Activated T-helper 17 cell treated with anti-CD3 and anti-CD28 coated beads, Interleukin-2, amount 50 U/mL, for 72 hours (primary cell): ENCODE measurements around the gene CHI3L2. TPM values are rescaled to one million over a fixed set of nuclear protein-coding genes. Genes with fewer than 3 reads are reported as not detected.

ENCODE experiments used
- ATAC-seq: fragments of 150-1000 bp; cut with Tn5 transposase; replicated peaks from 2 replicates; pipeline ENCODE4 v1.10.0; 2021; ENCODE audit warnings: mild to moderate bottlenecking, moderate library complexity
- H3K27ac Mint-ChIP-seq: one replicate; pipeline ENCODE4 v1.8.0; 2022; ENCODE audit warnings: mixed read lengths
- H3K27me3 Mint-ChIP-seq: one replicate; pipeline ENCODE4 v1.8.0; 2022; ENCODE audit warnings: mixed read lengths
- H3K36me3 Mint-ChIP-seq: one replicate; pipeline ENCODE4 v1.8.0; 2022; ENCODE audit warnings: low read depth, mild to moderate bottlenecking, mixed read lengths
- H3K4me1 Mint-ChIP-seq: one replicate; pipeline ENCODE4 v1.8.0; 2022; ENCODE audit warnings: mixed read lengths
- H3K4me3 Mint-ChIP-seq: one replicate; pipeline ENCODE4 v1.8.0; 2022; ENCODE audit warnings: mild to moderate bottlenecking, mixed read lengths
- H3K9me3 Mint-ChIP-seq: one replicate; pipeline ENCODE4 v1.8.0; 2022; ENCODE audit warnings: mixed read lengths
- total RNA-seq, 2 donors: library from RNA; stranded (reverse); gene quantifications; one replicate each; pipeline ENCODE4 v1.2.3, GENCODE V29; 2022

CHI3L2 gene
- total RNA-seq, 2 donors from 2014 or later: 2.7 to 3.8 TPM

DNA sequence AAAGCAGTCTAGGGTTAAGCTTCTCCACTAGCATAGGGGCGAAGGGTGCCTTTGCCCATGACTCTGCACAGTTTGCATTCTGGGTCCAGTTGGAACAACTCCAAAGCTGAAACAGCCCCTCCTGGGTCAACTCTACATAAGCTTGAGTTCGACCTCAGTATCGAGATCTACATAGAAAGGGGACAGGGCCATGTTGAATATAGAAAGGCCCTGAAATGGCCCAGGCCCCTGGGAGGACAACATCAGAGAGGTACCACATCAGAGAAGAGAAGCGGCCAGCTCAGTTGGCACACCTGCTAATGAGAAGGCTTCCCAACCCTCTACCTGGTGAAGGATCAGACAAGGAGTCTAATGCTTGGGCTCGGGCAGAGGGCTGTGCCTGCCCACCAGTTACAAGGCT is 28.7 kb upstream of the CHI3L2 start:
- no peak for ATAC-seq
- Mint-ChIP-seq H3K27ac (peak overlapping the region; percentile 96), H3K4me3 (peak overlapping the region; percentile 94)

DNA sequence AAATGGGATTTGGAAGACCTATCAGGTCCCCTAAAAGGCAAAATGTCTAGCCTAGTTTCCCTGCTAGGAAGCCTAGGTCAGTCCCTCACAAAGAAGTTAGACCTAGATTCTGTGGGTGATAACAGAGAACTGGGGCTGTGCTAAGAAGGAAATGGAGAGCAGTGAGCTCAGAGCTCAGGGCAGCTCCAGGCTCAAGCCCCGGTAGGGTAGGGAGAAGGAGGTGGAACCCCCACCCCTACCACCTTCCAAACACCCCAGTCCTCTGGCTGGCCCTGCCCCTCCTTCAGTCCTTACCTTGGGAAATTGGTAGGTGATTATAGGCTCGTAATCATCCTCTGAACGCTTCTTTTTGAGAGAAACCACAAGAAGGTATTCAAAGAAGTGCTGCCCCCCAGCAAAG is 28.2 kb upstream of the CHI3L2 start:
- no peak for ATAC-seq
- H3K27me3 Mint-ChIP-seq: no peaks in the 10 kb centered on the region
- H3K9me3 Mint-ChIP-seq: no peaks in the 10 kb centered on the region
- H3K4me1 Mint-ChIP-seq: peaks cover 50% of the 10 kb centered on the region
- peak overlapping the region; percentile 94 for H3K4me3 Mint-ChIP-seq
- peak overlapping the region; percentile 96 for H3K27ac Mint-ChIP-seq
- H3K36me3 Mint-ChIP-seq: peaks cover 62% of the 10 kb centered on the region

More for the DNA sequence above, 28.7 kb upstream of the CHI3L2 start:
- peaks cover 67% of the 10 kb centered on the region for H3K36me3 Mint-ChIP-seq
- no peaks in the 10 kb centered on the region for H3K27me3 Mint-ChIP-seq
- H3K4me1 Mint-ChIP-seq: peaks cover 55% of the 10 kb centered on the region
- no peaks in the 10 kb centered on the region for H3K9me3 Mint-ChIP-seq

DNA sequence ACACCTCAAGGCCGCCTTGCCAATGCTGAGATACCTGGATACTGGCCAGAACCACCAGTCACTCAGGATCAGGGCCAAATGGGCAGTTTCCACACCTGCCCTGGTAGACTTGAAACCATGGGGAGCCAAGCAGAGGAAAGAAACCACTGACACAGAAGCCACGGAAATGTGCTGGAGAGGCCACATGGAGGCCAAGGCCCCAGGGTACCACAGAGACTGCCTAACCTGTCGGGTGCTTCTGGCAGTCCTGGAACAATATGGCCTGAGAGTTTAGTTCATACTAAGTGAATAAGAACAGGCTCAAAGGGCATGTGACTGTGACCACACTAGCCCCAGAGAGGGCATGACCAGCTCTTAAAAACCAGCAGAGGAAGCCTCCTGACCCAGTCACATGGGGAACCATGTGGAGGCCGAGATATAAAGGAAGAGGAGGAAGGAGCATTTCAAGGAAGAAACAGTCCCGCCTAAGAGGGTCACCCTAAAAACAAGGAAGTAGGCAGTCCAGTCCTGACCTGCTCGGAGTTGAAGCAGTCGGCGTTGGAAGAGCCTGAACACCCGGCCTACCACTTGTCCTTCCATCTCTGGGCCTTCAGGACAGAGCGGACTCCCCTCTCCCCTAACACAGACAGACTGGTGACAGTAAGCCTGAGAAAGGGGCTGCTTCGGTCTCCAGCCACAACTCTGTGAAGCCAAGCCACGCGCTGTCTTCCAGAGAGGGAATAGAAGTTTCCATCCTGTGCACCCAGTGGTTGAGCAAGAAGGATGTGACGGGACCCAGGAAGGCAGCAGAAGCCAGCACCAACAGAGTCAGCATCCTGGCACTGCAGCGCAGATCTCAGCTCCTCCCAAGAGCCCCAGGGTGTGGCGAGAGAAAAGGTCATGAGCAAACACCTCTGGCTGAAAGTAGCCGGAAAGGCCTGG is 27.4 kb upstream of the CHI3L2 start, which contains the start of gene DENND2D:
Gene DENND2D (minus strand): TSS at position 766 of the 921 bp plus-strand sequence. CDS start 187 bp downstream, at position 579.
- Mint-ChIP-seq H3K27me3 (no peaks in the 10 kb centered on the region), H3K27ac (peak within 1 kb of the TSS; percentile 96), H3K4me3 (peak within 1 kb of the TSS; percentile 94), H3K4me1 (peaks cover 47% of the 10 kb centered on the region), H3K36me3 (peaks cover 54% of the 10 kb centered on the region), H3K9me3 (no peaks in the 10 kb centered on the region)
- ATAC-seq: peak; percentile 75

DNA sequence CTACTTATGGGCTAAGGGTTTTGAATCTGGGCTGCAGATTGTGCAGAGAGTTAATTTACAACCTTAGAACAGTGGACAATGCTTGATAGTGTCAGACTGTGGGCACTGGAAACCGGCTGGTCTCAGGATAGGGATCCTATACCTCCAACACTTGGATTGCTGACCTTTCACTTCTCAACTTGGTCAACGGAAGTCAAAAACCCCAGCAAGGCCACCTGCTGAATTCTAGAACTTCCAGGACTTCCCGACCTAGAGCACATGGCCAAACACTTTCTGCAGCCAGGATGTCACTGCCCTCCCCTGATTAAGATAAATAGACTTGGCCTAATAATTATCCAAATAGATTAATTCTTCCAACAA is 26.7 kb upstream of the CHI3L2 start:
- no peaks in the 10 kb centered on the region for H3K27me3 Mint-ChIP-seq
- H3K9me3 Mint-ChIP-seq: no peaks in the 10 kb centered on the region
- ATAC-seq: no peak
- H3K36me3 Mint-ChIP-seq: peaks cover 48% of the 10 kb centered on the region
- H3K4me3 Mint-ChIP-seq: peak overlapping the region; percentile 94
- H3K4me1 Mint-ChIP-seq: peaks cover 46% of the 10 kb centered on the region
- H3K27ac Mint-ChIP-seq: peak overlapping the region; percentile 96

DNA sequence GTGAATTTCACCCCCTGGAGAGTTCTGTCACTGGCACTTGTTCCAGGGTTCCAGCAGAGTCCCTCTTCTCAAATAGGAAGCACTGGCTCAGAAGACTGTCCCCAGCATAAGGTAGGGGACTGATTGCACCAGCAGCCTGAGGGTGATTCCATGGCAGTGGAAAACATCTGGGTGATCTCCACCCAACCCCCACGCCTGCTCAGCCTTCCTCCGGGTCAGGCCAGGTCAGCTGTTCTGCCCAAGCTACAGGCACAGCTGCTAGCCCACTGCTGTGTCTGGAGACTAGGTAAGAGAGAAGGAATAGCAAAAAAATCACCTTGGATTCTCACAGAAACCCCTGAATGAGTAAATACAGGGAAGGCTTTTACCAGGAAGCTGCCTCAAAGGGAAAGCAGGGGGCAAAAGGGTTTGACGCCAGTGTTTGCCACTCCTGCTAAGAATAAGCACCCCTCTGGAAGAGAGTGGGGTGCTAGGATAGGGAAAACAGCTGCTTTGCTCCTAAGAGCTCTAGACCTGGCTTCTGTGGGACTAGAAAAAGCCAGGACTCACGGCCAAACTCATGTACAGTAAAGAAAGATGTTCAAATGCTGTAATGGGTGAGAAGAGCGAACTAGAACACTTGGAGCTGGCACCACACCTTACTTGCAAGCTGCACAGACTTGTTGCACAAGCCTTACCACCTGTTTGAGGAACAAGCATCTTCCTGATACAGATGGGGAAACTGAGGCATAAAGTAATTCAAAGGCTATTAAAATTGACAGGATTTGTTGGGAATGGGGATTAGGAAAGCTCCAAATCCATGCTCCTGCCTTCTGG is 26.0 kb upstream of the CHI3L2 start:
- Mint-ChIP-seq H3K4me3 (peak overlapping the region; percentile 94), H3K27me3 (no peaks in the 10 kb centered on the region), H3K27ac (peak overlapping the region; percentile 96), H3K4me1 (peaks cover 45% of the 10 kb centered on the region), H3K9me3 (no peaks in the 10 kb centered on the region), H3K36me3 (peaks cover 41% of the 10 kb centered on the region)
- ATAC-seq: no peak

DNA sequence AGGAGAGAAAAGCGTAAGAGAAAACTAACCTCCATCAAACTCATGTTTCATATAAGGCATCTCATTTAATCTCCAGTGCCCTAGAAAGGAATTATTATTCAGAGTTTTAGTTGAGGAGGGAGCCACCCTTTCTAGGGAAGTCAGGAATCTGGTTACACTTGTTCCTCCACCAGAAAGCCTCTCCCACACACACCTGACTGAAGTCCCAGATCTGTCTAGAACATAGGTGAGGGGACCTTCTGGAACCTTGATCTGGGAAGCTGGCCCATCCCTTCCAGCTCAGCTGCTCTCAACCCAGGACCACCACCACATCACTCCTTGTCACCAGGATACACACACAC is 25.2 kb upstream of the CHI3L2 start:
- H3K4me3 Mint-ChIP-seq: peak overlapping the region; percentile 94
- H3K36me3 Mint-ChIP-seq: peaks cover 32% of the 10 kb centered on the region
- no peaks in the 10 kb centered on the region for H3K9me3 Mint-ChIP-seq

DNA sequence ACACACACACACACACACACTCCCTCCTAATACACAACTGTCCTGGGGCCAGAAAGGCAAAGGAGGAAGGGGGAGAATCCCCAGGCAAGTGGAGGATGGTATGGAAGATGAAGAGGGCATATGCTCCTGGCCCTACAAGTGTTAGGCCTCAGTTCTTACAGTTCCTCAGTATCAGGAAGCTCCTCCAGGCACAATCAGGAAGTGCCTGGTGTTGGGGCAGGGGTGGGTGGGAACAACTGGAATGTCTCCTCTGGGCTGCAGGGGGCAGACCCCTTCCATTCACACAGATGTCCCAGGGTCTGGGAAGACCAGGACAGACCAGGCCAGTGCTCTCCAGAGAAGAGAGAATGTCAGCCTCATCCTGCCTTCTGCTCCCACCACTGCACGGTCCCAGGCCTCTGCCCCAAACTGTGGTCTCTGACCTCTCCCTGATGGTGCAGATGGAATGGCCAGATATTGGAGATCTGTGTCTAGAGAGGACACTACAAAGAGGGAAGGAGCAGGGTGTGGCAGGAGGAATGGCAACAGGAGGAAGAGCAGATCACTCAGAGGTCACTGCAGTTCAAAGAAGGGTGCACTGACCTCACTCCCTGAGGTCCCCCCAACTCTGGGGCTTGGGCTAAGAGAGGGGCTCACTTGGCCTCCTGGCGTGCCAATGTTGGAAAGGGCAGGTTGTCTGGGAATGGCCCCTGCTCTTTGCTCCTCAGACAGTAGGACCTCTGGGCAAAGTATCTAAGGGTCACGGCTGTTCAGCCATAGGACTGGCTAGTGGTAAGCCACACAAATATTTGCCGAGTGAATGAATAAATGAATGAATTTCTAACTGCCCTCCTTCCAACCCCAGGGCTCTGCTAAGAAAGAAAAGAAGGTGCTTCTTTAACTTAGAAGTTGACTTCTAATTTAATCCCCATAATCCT is 24.5 kb upstream of the CHI3L2 start:
- peaks cover 32% of the 10 kb centered on the region for H3K4me1 Mint-ChIP-seq
- H3K27me3 Mint-ChIP-seq: no peaks in the 10 kb centered on the region
- H3K9me3 Mint-ChIP-seq: no peaks in the 10 kb centered on the region
- H3K36me3 Mint-ChIP-seq: peaks cover 26% of the 10 kb centered on the region
- peak overlapping the region; percentile 96 for H3K27ac Mint-ChIP-seq
- ATAC-seq: no peak
- H3K4me3 Mint-ChIP-seq: peak overlapping the region; percentile 94

More for the DNA sequence above, 25.2 kb upstream of the CHI3L2 start:
- Mint-ChIP-seq H3K27me3 (no peaks in the 10 kb centered on the region), H3K4me1 (peaks cover 37% of the 10 kb centered on the region), H3K27ac (peak overlapping the region; percentile 96)
- no peak for ATAC-seq

DNA sequence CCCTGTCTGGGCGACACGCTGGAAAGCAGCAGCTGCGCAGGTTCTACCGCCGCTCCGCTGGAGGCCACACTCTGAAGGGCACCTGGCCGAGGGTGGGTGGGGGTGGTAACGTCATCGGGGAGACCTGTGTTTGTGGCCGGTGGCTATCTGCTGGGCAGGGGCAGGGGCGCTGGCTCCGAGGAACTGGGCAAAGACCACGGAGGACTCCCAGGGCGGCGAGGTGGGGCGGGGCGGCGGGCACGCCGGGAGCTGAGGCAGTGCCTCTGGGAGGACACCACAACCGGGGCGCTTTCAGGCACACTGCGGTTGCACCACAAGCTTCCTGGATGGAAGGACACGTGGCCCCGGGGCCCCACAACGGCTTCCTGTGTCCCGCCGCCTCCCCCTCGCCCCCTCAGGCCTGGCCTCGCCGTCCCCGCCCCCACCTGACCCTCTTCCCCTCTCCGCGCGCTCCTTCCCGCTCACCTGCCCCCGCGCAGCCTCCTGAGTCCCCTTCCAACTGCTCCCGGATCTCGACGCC is 23.8 kb upstream of the CHI3L2 start:
- no peaks in the 10 kb centered on the region for H3K9me3 Mint-ChIP-seq
- H3K27ac Mint-ChIP-seq: peak overlapping the region; percentile 96
- H3K4me1 Mint-ChIP-seq: peaks cover 37% of the 10 kb centered on the region

DNA sequence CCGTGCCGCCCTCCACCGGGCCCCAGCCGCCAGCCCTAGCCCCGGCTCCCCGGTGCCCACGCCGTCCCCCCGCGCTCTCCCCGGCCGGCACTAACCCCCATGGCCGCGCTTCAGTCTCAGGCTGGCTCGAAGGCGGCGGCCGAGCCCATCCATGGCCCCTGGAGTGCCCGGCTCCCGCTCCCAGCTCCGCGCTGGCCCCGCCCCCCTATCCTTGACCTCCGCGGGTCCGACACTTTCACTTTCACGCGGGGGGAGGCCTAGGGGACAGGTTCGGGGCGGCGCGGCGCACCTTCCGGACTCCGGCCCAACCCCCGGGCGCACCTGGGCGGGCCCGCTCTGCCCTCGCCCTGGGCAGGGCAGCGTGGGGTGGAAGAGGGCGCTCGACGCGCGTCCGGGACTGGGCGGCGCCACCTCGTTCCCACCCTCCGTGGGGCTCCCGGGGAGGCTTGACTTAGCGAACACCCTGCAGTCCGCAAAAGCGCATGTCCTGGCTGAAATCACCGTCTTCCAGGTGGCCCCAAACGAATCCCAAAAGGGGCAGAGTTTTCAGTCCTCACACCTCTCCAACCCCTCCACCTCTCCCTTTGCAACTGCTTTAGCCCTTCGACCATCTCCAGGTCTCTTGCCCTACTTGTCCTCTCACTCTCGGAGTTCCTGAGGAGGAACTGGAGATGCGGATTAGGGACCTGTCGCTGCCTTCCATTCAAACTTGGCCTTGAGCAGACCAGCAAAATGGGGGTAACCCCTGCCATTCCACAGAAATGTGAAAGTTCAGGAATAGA is 23.1 kb upstream of the CHI3L2 start:
- Mint-ChIP-seq H3K27me3 (no peaks in the 10 kb centered on the region), H3K4me1 (peaks cover 37% of the 10 kb centered on the region), H3K4me3 (peak overlapping the region; percentile 94), H3K36me3 (peaks cover 12% of the 10 kb centered on the region), H3K9me3 (no peaks in the 10 kb centered on the region), H3K27ac (peak overlapping the region; percentile 29)
- ATAC-seq: peak; percentile 53

More for the DNA sequence above, 23.8 kb upstream of the CHI3L2 start:
- H3K36me3 Mint-ChIP-seq: peaks cover 18% of the 10 kb centered on the region
- ATAC-seq: peak; percentile 52
- no peaks in the 10 kb centered on the region for H3K27me3 Mint-ChIP-seq
- peak overlapping the region; percentile 94 for H3K4me3 Mint-ChIP-seq

DNA sequence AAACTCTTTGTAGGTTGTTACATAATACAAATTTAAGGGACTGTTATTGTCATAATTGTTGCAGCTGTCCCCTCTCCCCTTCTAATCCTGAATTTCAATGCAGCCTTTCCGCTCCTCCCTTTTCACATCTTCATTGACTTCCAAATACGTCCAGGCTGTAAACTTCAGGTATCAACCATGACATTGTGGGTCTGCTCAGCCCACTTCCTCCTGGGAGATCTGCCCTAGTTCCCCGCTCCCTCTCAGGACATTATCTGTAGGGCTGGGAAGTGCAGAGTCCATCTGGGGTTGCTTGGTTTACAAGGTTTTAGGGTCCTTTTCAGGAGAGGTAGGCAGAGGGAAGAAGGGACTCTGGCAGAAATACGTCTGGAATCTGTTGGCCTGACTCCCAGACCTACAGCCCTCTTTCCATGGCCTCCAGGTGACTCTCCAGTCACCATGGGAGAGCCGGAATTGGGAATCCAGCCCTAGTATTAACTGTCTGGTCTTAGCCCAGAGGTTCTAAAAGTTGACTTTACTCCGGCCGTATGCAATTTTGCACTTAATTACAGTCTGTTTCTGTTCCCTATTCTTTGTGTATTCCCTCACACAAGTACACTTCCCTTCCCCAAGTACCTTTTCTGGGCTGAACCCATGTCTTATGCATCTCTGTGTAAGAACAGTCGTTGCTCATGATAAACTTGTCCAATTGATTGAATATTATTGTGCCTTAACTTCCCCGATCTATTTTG is 22.4 kb upstream of the CHI3L2 start:
- Mint-ChIP-seq H3K4me3 (peak overlapping the region; percentile 94), H3K27ac (peak overlapping the region; percentile 29), H3K9me3 (no peaks in the 10 kb centered on the region), H3K36me3 (peaks cover 4% of the 10 kb centered on the region), H3K27me3 (no peaks in the 10 kb centered on the region), H3K4me1 (peaks cover 37% of the 10 kb centered on the region)
- ATAC-seq: no peak

DNA sequence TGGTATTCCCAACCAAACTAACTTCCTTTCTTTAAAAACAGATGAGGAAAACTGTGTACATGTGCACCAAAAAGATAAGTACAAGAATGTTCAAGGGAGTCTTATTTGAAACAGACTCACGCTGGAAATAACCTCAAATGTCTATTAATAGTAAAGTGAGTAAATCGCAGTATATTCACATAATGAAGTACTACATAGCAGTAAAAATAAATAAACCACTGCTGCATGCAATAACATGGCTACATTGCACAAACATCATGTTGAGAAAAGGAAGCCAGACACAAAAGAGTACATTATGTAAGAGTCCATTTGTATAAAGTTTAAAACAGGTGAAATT is 21.8 kb upstream of the CHI3L2 start:
- no peaks in the 10 kb centered on the region for H3K27me3 Mint-ChIP-seq
- no peak overlapping the region for H3K4me3 Mint-ChIP-seq
- H3K27ac Mint-ChIP-seq: peak overlapping the region; percentile 29
- H3K9me3 Mint-ChIP-seq: no peaks in the 10 kb centered on the region
- ATAC-seq: no peak
- no peaks in the 10 kb centered on the region for H3K36me3 Mint-ChIP-seq
- peaks cover 37% of the 10 kb centered on the region for H3K4me1 Mint-ChIP-seq

DNA sequence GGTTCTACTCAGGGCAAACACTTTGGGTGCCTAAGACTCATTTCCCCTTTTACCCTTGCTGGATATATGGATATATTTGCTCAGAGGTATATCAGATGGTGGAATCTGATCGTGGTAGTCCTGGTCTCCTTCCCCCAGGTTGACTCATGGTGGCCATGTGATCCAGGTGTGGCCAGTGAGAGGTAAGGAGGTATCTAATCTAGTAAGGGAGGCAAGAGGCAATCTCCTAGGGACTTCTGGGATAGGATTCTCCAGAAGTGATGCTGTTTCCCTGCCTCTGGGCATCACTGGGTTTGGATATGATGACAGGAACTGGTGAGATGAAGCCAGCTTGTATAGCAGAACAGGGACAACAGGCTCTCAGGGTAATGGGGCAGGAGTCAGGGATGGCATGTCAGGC is 18.6 kb upstream of the CHI3L2 start:
- no peak overlapping the region for H3K27ac Mint-ChIP-seq

DNA sequence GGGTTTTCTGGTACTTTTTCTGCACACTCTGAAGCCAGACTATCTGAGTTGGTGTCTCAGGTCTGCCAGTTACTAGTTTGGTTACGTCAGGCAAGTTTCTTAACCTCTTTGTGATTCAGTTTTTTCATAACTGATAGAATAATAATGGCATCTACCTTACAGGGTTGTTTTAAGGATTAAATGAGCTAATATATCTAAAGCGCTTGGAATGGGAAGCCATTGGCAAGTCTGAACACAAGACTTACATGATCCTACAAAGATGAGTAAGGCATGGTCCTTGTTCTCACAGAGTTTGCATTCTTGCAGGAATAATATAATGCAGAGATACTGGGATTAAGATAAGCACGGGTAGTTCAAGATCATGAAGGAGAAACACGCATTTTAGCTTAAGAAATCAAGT is 17.9 kb upstream of the CHI3L2 start:
- Mint-ChIP-seq H3K4me1 (peaks cover 44% of the 10 kb centered on the region), H3K36me3 (no peaks in the 10 kb centered on the region), H3K4me3 (no peak overlapping the region), H3K9me3 (peaks cover 4% of the 10 kb centered on the region), H3K27me3 (no peaks in the 10 kb centered on the region), H3K27ac (no peak overlapping the region)
- no peak for ATAC-seq

More for the DNA sequence above, 18.6 kb upstream of the CHI3L2 start:
- H3K36me3 Mint-ChIP-seq: no peaks in the 10 kb centered on the region
- H3K27me3 Mint-ChIP-seq: no peaks in the 10 kb centered on the region
- H3K9me3 Mint-ChIP-seq: peaks cover 4% of the 10 kb centered on the region
- peaks cover 37% of the 10 kb centered on the region for H3K4me1 Mint-ChIP-seq
- H3K4me3 Mint-ChIP-seq: no peak overlapping the region
- no peak for ATAC-seq
